Gastroesophageal sphincter (tissue), 3 donors: ENCODE measurements around the gene RPL41.

ENCODE experiments used
- CTCF ChIP-seq, 4 experiments: fragments of 200-600 bp in 2 of 4; fragments of 450-650 bp in 2 of 4; sonication (generic) in 1 of 4; IDR thresholded peaks; one replicate each; pipeline ENCODE4 v1.5.1; 2017 to 2019; ENCODE audit warnings: antibody characterized with exemption in 4 of 4, mild to moderate bottlenecking in 2 of 4, moderate library complexity in 2 of 4
- EP300 ChIP-seq: sonication (generic); formaldehyde crosslinking; IDR thresholded peaks from one replicate; pipeline ENCODE4 v1.6.1; 2017; ENCODE audit warnings: antibody characterized with exemption, mild to moderate bottlenecking
- POLR2A ChIP-seq, 2 donors: fragments of 450-650 bp; IDR thresholded peaks; one replicate each; pipeline ENCODE4 v1.6.1; 2017; ENCODE audit warnings: antibody characterized with exemption in 2 of 2, mild to moderate bottlenecking in 2 of 2, moderate library complexity in 1 of 2
- POLR2AphosphoS5 ChIP-seq: sonication (generic); formaldehyde crosslinking; IDR thresholded peaks from one replicate; pipeline ENCODE4 v1.6.1; 2017; ENCODE audit warnings: antibody characterized with exemption

- TF ChIP-seq CTCF (IDR thresholded peaks at IDR 0.05) (no peak), POLR2AphosphoS5 (no peak), POLR2A (IDR thresholded peaks at IDR 0.05) (no peak), EP300 (no peak)
Observed at GRCh38 chr12:56120158-56120846, 3.9 kb downstream of the RPL41 start.
